HepG2 (cell line): Measurements from ENCODE around the gene AKR1C2. TPM values are rescaled to one million over a fixed set of nuclear protein-coding genes. Genes with fewer than 3 reads are reported as not detected.

ENCODE experiments used
- AGO1 ChIP-seq: fragments of 200-400 bp; formaldehyde crosslinking; IDR thresholded peaks from 2 replicates; pipeline ENCODE4 v1.6.1; 2017; ENCODE audit warnings: mild to moderate bottlenecking, low read depth, low read length, moderate library complexity; ENCODE audit not compliant: poor library complexity, severe bottlenecking
- ATF2 ChIP-seq: sonication (generic); formaldehyde crosslinking; IDR thresholded peaks from 2 replicates; pipeline ENCODE4 v1.4.0; 2020; ENCODE audit warnings: missing genetic modification reagents
- FOSL2 ChIP-seq: sonication (generic); formaldehyde crosslinking; IDR thresholded peaks from 2 replicates; pipeline ENCODE4 v1.4.0; 2020; ENCODE audit warnings: missing genetic modification reagents
- FOXP4 ChIP-seq: sonication (generic); formaldehyde crosslinking; IDR thresholded peaks from 2 replicates; pipeline ENCODE4 v1.4.0; 2020; ENCODE audit warnings: missing genetic modification reagents
- HNRNPH1 ChIP-seq: fragments of 200-400 bp; formaldehyde crosslinking; optimal IDR thresholded peaks from 2 replicates; pipeline ENCODE3; 2017; ENCODE audit warnings: mild to moderate bottlenecking, low read depth, low read length
- IRF9 ChIP-seq: sonication (generic); formaldehyde crosslinking; IDR thresholded peaks from 2 replicates; pipeline ENCODE4 v1.8.0; 2022; ENCODE audit warnings: missing genetic modification reagents, mild to moderate bottlenecking, borderline replicate concordance
- KDM2A ChIP-seq: sonication (generic); formaldehyde crosslinking; IDR thresholded peaks from 2 replicates; pipeline ENCODE4 v1.4.0; 2020; ENCODE audit warnings: low read depth, missing genetic modification reagents, borderline replicate concordance
- KDM5A ChIP-seq: fragments of 200-600 bp; sonication (generic); IDR thresholded peaks from 2 replicates; pipeline ENCODE4 v1.7.0; 2018; ENCODE audit warnings: antibody characterized with exemption, mild to moderate bottlenecking, low read length, borderline replicate concordance
- MED13 ChIP-seq: sonication (generic); formaldehyde crosslinking; IDR thresholded peaks from 2 replicates; pipeline ENCODE4 v1.5.0; 2020; ENCODE audit warnings: missing genetic modification reagents
- MTA1 ChIP-seq: sonication (generic); formaldehyde crosslinking; IDR thresholded peaks from 2 replicates; pipeline ENCODE4 v1.4.0; 2020; ENCODE audit warnings: missing genetic modification reagents, mild to moderate bottlenecking, borderline replicate concordance
- PCBP1 ChIP-seq: fragments of 200-400 bp; formaldehyde crosslinking; IDR thresholded peaks from 2 replicates; pipeline ENCODE4 v1.6.1; 2017; ENCODE audit warnings: mild to moderate bottlenecking, low read depth, low read length, borderline replicate concordance
- POLR2A ChIP-seq, 2 experiments: IDR thresholded peaks; 2 replicates each; pipeline ENCODE4 v1.6.1; 2011; ENCODE audit warnings: low read depth in 2 of 2, low read length in 2 of 2, mild to moderate bottlenecking in 1 of 2, moderate library complexity in 1 of 2; ENCODE audit not compliant: insufficient read depth in 1 of 2
- RAD21 ChIP-seq: fragments of 450-650 bp; formaldehyde crosslinking; IDR thresholded peaks from 2 replicates; pipeline ENCODE4 v1.5.0; 2020; ENCODE audit warnings: mild to moderate bottlenecking
- SOX6 ChIP-seq, 2 experiments: fragments of 450-650 bp in 1 of 2; sonication (generic) in 1 of 2; formaldehyde crosslinking in 1 of 2; IDR thresholded peaks; 2 replicates each; pipeline versions ENCODE4 v1.4.0 to v1.6.1; 2017 to 2020; ENCODE audit warnings: antibody characterized with exemption in 1 of 2, mild to moderate bottlenecking in 1 of 2, missing genetic modification reagents in 1 of 2
- SP1 ChIP-seq, 2 experiments: fragments of 450-650 bp in 1 of 2; sonication (generic) in 1 of 2; formaldehyde crosslinking in 1 of 2; IDR thresholded peaks; 2 replicates each; pipeline versions ENCODE4 v1.4.0 to v1.6.1; 2016 to 2020; ENCODE audit warnings: missing genetic modification reagents in 1 of 2
- SP4 ChIP-seq: sonication (generic); formaldehyde crosslinking; IDR thresholded peaks from 2 replicates; pipeline ENCODE4 v1.8.1; 2023; ENCODE audit warnings: mild to moderate bottlenecking, missing genetic modification reagents
- ZBTB21 ChIP-seq: sonication (generic); formaldehyde crosslinking; IDR thresholded peaks from 2 replicates; pipeline ENCODE4 v1.4.0; 2020; ENCODE audit warnings: missing genetic modification reagents
- ZHX1 ChIP-seq: sonication (generic); formaldehyde crosslinking; IDR thresholded peaks from 2 replicates; pipeline ENCODE4 v1.8.1; 2022; ENCODE audit warnings: low read depth, mild to moderate bottlenecking, missing genetic modification reagents
- ZNF317 ChIP-seq: sonication (generic); formaldehyde crosslinking; IDR thresholded peaks from 2 replicates; pipeline ENCODE4 v1.5.0; 2020; ENCODE audit warnings: mild to moderate bottlenecking, missing genetic modification reagents
- ZZZ3 ChIP-seq: sonication (generic); formaldehyde crosslinking; IDR thresholded peaks from 2 replicates; pipeline ENCODE4 v1.4.0; 2020; ENCODE audit warnings: missing genetic modification reagents, mild to moderate bottlenecking, borderline replicate concordance
- polyA plus RNA-seq, 8 experiments: library from polyadenylated mRNA; depleted of rRNA in 3 of 8; stranded (reverse) in 7 of 8; unstranded in 1 of 8; fragments of >200 nt; fragmentation: Illumina TruSeq in 4 of 8; extraction: Trizol in 4 of 8; gene quantifications; 2 replicates each; pipeline versions ENCODE4 v1.2.1 to v1.2.3, GENCODE V29; 2011 to 2016; ENCODE audit warnings: low read depth in 4 of 8, missing spikeins in 1 of 8, mixed read lengths in 1 of 8; ENCODE audit not compliant: insufficient read depth in 1 of 8
- total RNA-seq, 5 experiments: library from RNA; depleted of rRNA; stranded (reverse); fragments of >200 nt; fragmentation: Illumina TruSeq; extraction: Trizol; gene quantifications; 2 replicates each; pipeline ENCODE4 v1.2.3, GENCODE V29; 2016; ENCODE audit warnings: low read depth in 1 of 5
- TF ChIP-seq, protein P1 (sequence below): sonication (generic); formaldehyde crosslinking; conservative IDR thresholded peaks from 2 replicates; pipeline ENCODE4 v1.8.0; 2022; ENCODE audit warnings: missing genetic modification reagents

The AKR1C2 gene
- total and polyA plus RNA-seq, 2 of the 13 experiments (the other 11 are each of a cell fraction or from before 2014, with no cell fraction given), result 140 to 900 TPM

GRCh38 chr10:4982764-4983226 is 20.9 kb downstream of the AKR1C2 start (continued):
- TF ChIP-seq ZBTB21 (CRISPR knock-in tag) (no peak), KDM5A (no peak), FOSL2 (CRISPR knock-in tag) (peak; percentile 45), ZZZ3 (no peak), SP4 (CRISPR knock-in tag) (0 out of 2 replicates have a peak, but pooled peaks have one; percentile 4), FOXP4 (no peak), SOX6 (IDR thresholded peaks at IDR 0.05) (no peak), SOX6 (CRISPR knock-in tag; IDR thresholded peaks at IDR 0.05) (0 out of 2 replicates have a peak, but pooled peaks have one; percentile 1), MED13 (CRISPR knock-in tag) (no peak), AGO1 (peak; percentile 98), PCBP1 (no peak), IRF9 (CRISPR knock-in tag) (no peak), POLR2A (IDR thresholded peaks at IDR 0.05; ENCODE audit: insufficient read depth in 1 of 2, low read depth in 2 of 2, low read length in 2 of 2) (peak; percentile 42 to 77; a peak in 3 of 4 replicates), HNRNPH1 (peak; percentile 83), ATF2 (CRISPR knock-in tag) (0 out of 2 replicates have a peak, but pooled peaks have one; percentile 10), MTA1 (CRISPR knock-in tag) (no peak), RAD21 (no peak), KDM2A (peak; percentile 81), ZNF317 (CRISPR knock-in tag) (no peak), SP1 (IDR thresholded peaks at IDR 0.05) (no peak), SP1 (CRISPR knock-in tag; IDR thresholded peaks at IDR 0.05) (no peak), ZHX1 (CRISPR knock-in tag) (0 out of 2 replicates have a peak, but pooled peaks have one; percentile 17)
- TF ChIP-seq, protein P1, sequence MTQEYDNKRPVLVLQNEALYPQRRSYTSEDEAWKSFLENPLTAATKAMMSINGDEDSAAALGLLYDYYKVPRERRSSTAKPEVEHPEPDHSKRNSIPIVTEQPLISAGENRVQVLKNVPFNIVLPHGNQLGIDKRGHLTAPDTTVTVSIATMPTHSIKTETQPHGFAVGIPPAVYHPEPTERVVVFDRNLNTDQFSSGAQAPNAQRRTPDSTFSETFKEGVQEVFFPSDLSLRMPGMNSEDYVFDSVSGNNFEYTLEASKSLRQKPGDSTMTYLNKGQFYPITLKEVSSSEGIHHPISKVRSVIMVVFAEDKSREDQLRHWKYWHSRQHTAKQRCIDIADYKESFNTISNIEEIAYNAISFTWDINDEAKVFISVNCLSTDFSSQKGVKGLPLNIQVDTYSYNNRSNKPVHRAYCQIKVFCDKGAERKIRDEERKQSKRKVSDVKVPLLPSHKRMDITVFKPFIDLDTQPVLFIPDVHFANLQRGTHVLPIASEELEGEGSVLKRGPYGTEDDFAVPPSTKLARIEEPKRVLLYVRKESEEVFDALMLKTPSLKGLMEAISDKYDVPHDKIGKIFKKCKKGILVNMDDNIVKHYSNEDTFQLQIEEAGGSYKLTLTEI (CRISPR knock-in tag), result no peak
